A549 treated with AZD2906 at 1 μM for 4 hours (cell line): ENCODE measurements around the gene AHSP. TPM values are rescaled to one million over a fixed set of nuclear protein-coding genes. Genes with fewer than 3 reads are reported as not detected.

Experiments
- total RNA-seq: library from RNA; stranded (reverse); fragments of 200-300 nt; extraction: Qiagen RNA extraction; gene quantifications from 5 replicates; pipeline ENCODE4 v1.2.3, GENCODE V29; 2022

AHSP gene, protein sequence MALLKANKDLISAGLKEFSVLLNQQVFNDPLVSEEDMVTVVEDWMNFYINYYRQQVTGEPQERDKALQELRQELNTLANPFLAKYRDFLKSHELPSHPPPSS
- total RNA-seq = not detected in 5 replicates

GRCh38 chr16:31527734-31528274, at the start of gene AHSP:
Gene AHSP, plus strand, starts transcription at chr16:31527900. Its CDS starts 240 bp downstream, at chr16:31528140.

GRCh38 chr16:31483081-31483480, 44.6 kb upstream of the AHSP start, which contains the start of gene SLC5A2:
Gene SLC5A2, plus strand, starts transcription at chr16:31483123. Its CDS starts 14 bp downstream, at chr16:31483137.

DNA sequence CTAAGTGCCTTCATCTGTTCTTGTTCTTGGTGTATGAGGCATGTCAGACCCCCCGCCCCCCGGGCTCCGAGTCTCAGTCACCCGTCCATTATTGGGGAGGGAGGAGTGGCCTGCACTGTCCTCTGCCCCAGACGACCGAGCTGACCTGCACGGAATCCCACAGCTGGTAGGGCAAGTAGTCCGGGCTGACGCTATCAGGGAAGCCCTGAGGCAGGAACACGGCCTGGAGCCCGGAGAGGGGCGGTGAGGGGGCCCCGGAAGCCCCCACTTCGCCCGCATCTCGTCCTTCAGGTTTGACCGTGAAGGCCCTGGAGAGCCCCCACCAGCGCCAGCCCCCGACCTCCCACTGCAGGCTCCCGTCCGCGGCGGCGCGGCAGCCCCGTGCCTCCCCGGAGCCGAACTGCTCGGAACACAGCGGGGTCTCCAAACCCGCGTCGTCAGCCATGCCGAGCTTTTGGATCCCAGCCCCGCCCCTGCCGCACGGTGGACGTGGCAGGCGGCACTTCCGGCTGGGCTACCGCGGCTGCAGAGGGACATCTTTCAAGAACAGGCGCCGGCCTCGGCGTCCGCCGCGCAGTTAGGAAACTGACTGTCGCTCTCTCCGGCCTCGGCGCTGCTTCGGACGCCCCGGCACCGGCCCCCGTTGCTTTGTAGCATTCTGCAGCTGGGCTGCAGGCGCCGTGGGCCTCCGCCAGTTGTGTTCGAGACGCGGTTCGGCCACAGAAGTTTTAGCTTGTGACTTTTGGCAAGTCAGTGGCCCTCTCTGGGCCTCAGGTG, 19.6 kb upstream of the AHSP start, which contains the start of gene RUSF1:
Gene RUSF1 (minus strand): TSS at position 463 of the 777 bp plus-strand sequence. CDS start 18 bp downstream, at position 445.

Other genes with a start within 250 kb of the AHSP start
- gene ITGAX, start 172.7 kb upstream of the AHSP start, total RNA-seq = 0.86 to 1.4 TPM (median 1.1 TPM) in 5 replicates
- gene ITGAD, start 134.6 kb upstream of the AHSP start, total RNA-seq = 0.03 TPM in 1 of 5 replicates, not detected in the others
- not detected in 5 replicates for gene COX6A2, start 99.5 kb upstream of the AHSP start, total RNA-seq
- 0.07 to 0.18 TPM (median 0.10 TPM) in 5 replicates for gene ZNF843, start 85.1 kb upstream of the AHSP start, total RNA-seq
- 6.0 to 13.7 TPM (median 10.9 TPM) in 5 replicates for gene ARMC5, start 68.4 kb upstream of the AHSP start, total RNA-seq
- 43.2 to 75.3 TPM (median 53.7 TPM) in 5 replicates for gene TGFB1I1, start 55.7 kb upstream of the AHSP start, total RNA-seq
- gene SLC5A2, start 44.8 kb upstream of the AHSP start, total RNA-seq = 0.20 to 0.40 TPM (median 0.23 TPM) in 5 replicates
- gene RUSF1, start 19.5 kb upstream of the AHSP start, total RNA-seq = 40.9 to 54.5 TPM (median 51.2 TPM) in 5 replicates